GM12878 (cell line): ENCODE measurements around the gene CCDC106. TPM values are rescaled to one million over a fixed set of nuclear protein-coding genes. Genes with fewer than 3 reads are reported as not detected.

Source experiments
- ATAC-seq: fragments of 200-7000 bp; cut with Tn5 transposase; 3 replicates; pipeline ENCODE4 v1.9.1; 2020; ENCODE audit warnings: mild to moderate bottlenecking, moderate library complexity
- BruUV-seq: library from RNA; stranded (reverse); fragments of 400-500 nt; replicated peaks from 2 replicates; lab custom pipeline; 2021; lab: Mats Ljungman, UMichigan
- CTCF ChIA-PET: fragments of 300-600 bp; sonication (Branson Sonifier 250); formaldehyde crosslinking; extraction: SDS; loops from one replicate; lab custom pipeline; 2021; ENCODE audit warnings: inconsistent platforms; lab: Yijun Ruan, JAX
- POLR2A ChIA-PET: fragments of 350-600 bp; formaldehyde crosslinking; extraction: SDS; loops from one replicate; lab custom pipeline; 2021; ENCODE audit warnings: inconsistent platforms; lab: Charles Lee
- RAD21 ChIA-PET: fragments of 300-600 bp; sonication (Branson Sonifier 250); formaldehyde crosslinking; loops from one replicate; lab custom pipeline; 2023; ENCODE audit warnings: antibody characterized with exemption; ENCODE audit not compliant: unreplicated experiment; lab: Charles Lee
- SMC1A ChIA-PET: fragments of 300-600 bp; sonication (Branson Sonifier 250); formaldehyde crosslinking; loops from one replicate; lab custom pipeline; 2023; ENCODE audit not compliant: unreplicated experiment, uncharacterized antibody; lab: Charles Lee
- DNase-seq: peaks from one replicate; pipeline ENCODE4 v3.0.0-alpha.2; 2011; ENCODE audit warnings: low read depth, low spot score
- FAIRE-seq: peaks from 3 replicates; lab custom pipeline; 2011; peaks lifted over from hg19 to GRCh38; lab: Jason Lieb, UNC
- H2AFZ ChIP-seq: 2 replicates; pipeline ENCODE4 v1.6.0; 2011; ENCODE audit warnings: low read depth, low read length, control low read depth; ENCODE audit not compliant: control insufficient read depth
- H3K27ac ChIP-seq: 2 replicates; pipeline ENCODE4 v1.5.1; 2011; ENCODE audit warnings: control low read depth; ENCODE audit not compliant: control insufficient read depth, insufficient read depth
- H3K27me3 ChIP-seq, 2 experiments: replicated peaks in 1 of 2; 2 replicates each; pipeline versions ENCODE4 v1.6.0 to v1.6.1; 2011; ENCODE audit warnings: low read length in 1 of 2; ENCODE audit not compliant: control insufficient read depth in 2 of 2, insufficient read depth in 2 of 2
- H3K36me3 ChIP-seq, 2 experiments: 2 replicates each; pipeline ENCODE4 v1.5.1; 2011; ENCODE audit warnings: low read length in 1 of 2; ENCODE audit not compliant: control insufficient read depth in 2 of 2, insufficient read depth in 2 of 2
- H3K4me1 ChIP-seq: 2 replicates; pipeline ENCODE4 v1.6.1; 2011; ENCODE audit warnings: mild to moderate bottlenecking, low read length, moderate library complexity, mixed read lengths; ENCODE audit not compliant: control insufficient read depth, insufficient read depth
- H3K4me2 ChIP-seq: 2 replicates; pipeline ENCODE4 v1.6.0; 2011; ENCODE audit warnings: control low read depth; ENCODE audit not compliant: control insufficient read depth, insufficient read depth
- H3K4me3 ChIP-seq: fragments of 200-600 bp; sonication (generic); 2 replicates; pipeline ENCODE4 v1.5.1; 2016
- H3K79me2 ChIP-seq: 2 replicates; pipeline ENCODE4 v1.6.0; 2011; ENCODE audit warnings: low read length; ENCODE audit not compliant: control insufficient read depth, insufficient read depth
- H3K9ac ChIP-seq: 2 replicates; pipeline ENCODE4 v1.8.0; 2011; ENCODE audit warnings: low read length, control low read depth, mixed read lengths; ENCODE audit not compliant: control insufficient read depth, insufficient read depth
- H3K9me3 ChIP-seq: replicated peaks from 3 replicates; pipeline ENCODE4 v1.5.1; 2011; ENCODE audit warnings: mild to moderate bottlenecking, low read length; ENCODE audit not compliant: control insufficient read depth, insufficient read depth
- H4K20me1 ChIP-seq: 2 replicates; pipeline ENCODE4 v1.6.0; 2011; ENCODE audit not compliant: control insufficient read depth, insufficient read depth
- ATF7 ChIP-seq: fragments of 450-650 bp; IDR thresholded peaks from 2 replicates; pipeline ENCODE4 v1.6.1; 2016; ENCODE audit warnings: low read depth, mild to moderate bottlenecking
- CBFB ChIP-seq: IDR thresholded peaks from 2 replicates; pipeline ENCODE4 v1.6.1; 2016; ENCODE audit warnings: antibody characterized with exemption, low read depth
- IRF3 ChIP-seq: fragments of 450-650 bp; IDR thresholded peaks from 2 replicates; pipeline ENCODE4 v1.6.1; 2014; ENCODE audit warnings: mild to moderate bottlenecking
- MYB ChIP-seq: fragments of 150-350 bp; IDR thresholded peaks from 2 replicates; pipeline ENCODE4 v1.6.1; 2014; ENCODE audit warnings: mild to moderate bottlenecking, low read depth, low read length, borderline replicate concordance
- RCOR1 ChIP-seq: conservative IDR thresholded peaks from 2 replicates; pipeline ENCODE4 v1.6.1; 2012; ENCODE audit warnings: low read depth, low read length, improper control_type of control experiment
- RELB ChIP-seq: fragments of 450-650 bp; IDR thresholded peaks from 2 replicates; pipeline ENCODE4 v1.6.1; 2017; ENCODE audit warnings: low read depth, mild to moderate bottlenecking, moderate library complexity
- SKIL ChIP-seq: fragments of 450-650 bp; IDR thresholded peaks from 2 replicates; pipeline ENCODE4 v1.6.1; 2017; ENCODE audit warnings: mild to moderate bottlenecking, low read depth, inconsistent platforms; ENCODE audit not compliant: poor library complexity, severe bottlenecking
- SMC3 ChIP-seq: IDR thresholded peaks from 2 replicates; pipeline ENCODE4 v1.6.1; 2011; ENCODE audit warnings: low read length, improper control_type of control experiment, borderline replicate concordance
- SPI1 ChIP-seq: IDR thresholded peaks from 2 replicates; pipeline ENCODE4 v1.6.1; 2011; ENCODE audit warnings: low read depth, mild to moderate bottlenecking, low read length, moderate library complexity, borderline replicate concordance; ENCODE audit not compliant: insufficient read depth
- SUPT20H ChIP-seq: IDR thresholded peaks from 2 replicates; pipeline ENCODE4 v1.6.1; 2011; ENCODE audit warnings: low read depth, mild to moderate bottlenecking, low read length, moderate library complexity, borderline replicate concordance; ENCODE audit not compliant: control insufficient read depth
- WGBS: methylation state at CpG from one replicate; pipeline ENCODE4 v1.1.6; 2016; ENCODE audit warnings: low lambda C conversion rate; ENCODE audit not compliant: insufficient replicate concordance, insufficient coverage; ENCODE audit errors: missing lambda C conversion rate; 5-methylcytosine and 5-hydroxymethylcytosine counted together
- in situ Hi-C: fragments of 300-500 bp; cut with MboI; formaldehyde crosslinking; loops from 9 replicates; pipeline ENCODE4 v1.14.3; 2018; ENCODE audit warnings: mixed read lengths
- intact Hi-C: fragments of 100-400 bp; cut with micrococcal nuclease; formaldehyde crosslinking; loops from one replicate; pipeline ENCODE4 v1.14.2; 2022; ENCODE audit not compliant: unreplicated experiment
- polyA plus RNA-seq, 11 experiments: library from polyadenylated mRNA; depleted of rRNA in 4 of 11; unstranded in 6 of 11; stranded (reverse) in 5 of 11; fragments of >200 nt; fragmentation: Nextera tagmentation in 4 of 11; fragmentation: Illumina TruSeq in 1 of 11; extraction: Ambion mirVana in 4 of 11; extraction: Trizol in 1 of 11; gene quantifications; 1 replicate in 1 of 11; 2 replicates in 10 of 11; pipeline versions ENCODE4 v1.2.1 to v1.2.3, GENCODE V29; 2011 to 2016; ENCODE audit warnings: inconsistent platforms in 2 of 11, missing spikeins in 2 of 11, low read depth in 1 of 11
- total RNA-seq, 4 experiments: library from RNA; depleted of rRNA in 3 of 4; stranded (reverse); fragments of >200 nt in 3 of 4; fragmentation: Illumina TruSeq in 1 of 4; extraction: Trizol in 1 of 4; gene quantifications; 2 replicates each; pipeline versions ENCODE4 v1.2.1 to v1.2.3, GENCODE V29; 2013 to 2021

The CCDC106 gene
- total and polyA plus RNA-seq, 10 of the 15 experiments (the other 5 are each of a cell fraction or from before 2014, with no cell fraction given), result 0.04 to 35.9 (median 19.8) TPM

- RAD21 ChIA-PET, result interaction anchor here (1.3 kb wide), 1 partner anchor 20 kb away, joined by 3 read pairs; no protein-coding TSS in a partner anchor
- DNase-seq (no peak), ATAC-seq (peak; percentile 65), FAIRE-seq (no peak)
- Histone ChIP-seq H2AFZ (no peak overlapping the region), H3K27me3 (no peaks in the 10 kb centered on the region), H3K9me3 (peaks cover 2% of the 10 kb centered on the region; the same call in 1 of the 3 replicates), H3K9ac (no peak overlapping the region), H3K4me3 (no peak overlapping the region), H3K36me3 (peaks cover 12% of the 10 kb centered on the region in 2 experiments), H4K20me1 (peaks cover 3% of the 10 kb centered on the region; the same call in 1 of the 2 replicates), H3K4me2 (peak overlapping the region; percentile 12; the same call in 1 of the 2 replicates), H3K4me1 (peaks cover 4% of the 10 kb centered on the region), H3K79me2 (peaks cover 18% of the 10 kb centered on the region), H3K27ac (no peak overlapping the region)
- intact Hi-C loops, result no loop called here
- SMC1A ChIA-PET, result interaction anchor here (1.5 kb wide), 1 partner anchor 21 kb away, joined by 3 read pairs; no protein-coding TSS in a partner anchor
- TF ChIP-seq ATF7, result 0 out of 2 replicates have a peak, but pooled peaks have one; percentile 29
- no peak for TF ChIP-seq CBFB
- peak; percentile 52; the same call in 1 of the 2 replicates for TF ChIP-seq SPI1
- BruUV-seq, result no TSS peak
- CTCF ChIA-PET, result interaction anchor here (0.7 to 3.0 kb wide), 5 partner anchors 15 to 98 kb away, joined by 3 to 11 read pairs (median 4); no protein-coding TSS in a partner anchor
- in situ Hi-C loops, result no loop called here
- POLR2A ChIA-PET, result interaction anchor here (1.4 kb wide), 1 partner anchor 12 kb away, joined by 7 read pairs; the partner anchor contains the start of gene ZNF784
- WGBS, result 55% methylated on average over 3 of the region's 3 CpGs
Observed at GRCh38 chr19:55611983-55612645, 35.9 kb upstream of the CCDC106 start.

GRCh38 chr19:55613396-55613795 is 34.6 kb upstream of the CCDC106 start:
- WGBS, result 98% methylated on average over 13 of the region's 27 CpGs
- Histone ChIP-seq H3K4me1 (peaks cover 4% of the 10 kb centered on the region), H3K4me2 (no peak overlapping the region), H3K79me2 (peaks cover 11% of the 10 kb centered on the region), H3K27me3 (no peaks in the 10 kb centered on the region), H3K9ac (no peak overlapping the region), H3K27ac (no peak overlapping the region), H2AFZ (no peak overlapping the region), H3K9me3 (peaks cover 2% of the 10 kb centered on the region; the same call in 2 of the 3 replicates), H3K4me3 (no peak overlapping the region), H4K20me1 (peaks cover 3% of the 10 kb centered on the region; the same call in 1 of the 2 replicates), H3K36me3 (peaks cover 12 to 16% of the 10 kb centered on the region in 2 experiments)
- BruUV-seq, result no TSS peak
- ChIA-PET SMC1A (no interaction called here), CTCF (no interaction called here), RAD21 (no interaction called here), POLR2A (no interaction called here)
- FAIRE-seq (no peak), ATAC-seq (no peak), DNase-seq (no peak)
- intact Hi-C loops (no loop called here), in situ Hi-C loops (no loop called here)
- TF ChIP-seq MYB (no peak), IRF3 (no peak), RELB (no peak), RCOR1 (no peak), SUPT20H (no peak), SMC3 (no peak), SKIL (no peak)
